HepG2 (cell line): Measurements from ENCODE around the gene SND1.

ENCODE experiments used
- SAP130 ChIP-seq: IDR thresholded peaks from 2 replicates; pipeline ENCODE4 v1.6.1; 2016; ENCODE audit warnings: low read depth
- ZSCAN29 ChIP-seq: sonication (generic); formaldehyde crosslinking; conservative IDR thresholded peaks from 2 replicates; pipeline ENCODE4 v1.4.0; 2020; ENCODE audit warnings: mild to moderate bottlenecking, missing genetic modification reagents

DNA sequence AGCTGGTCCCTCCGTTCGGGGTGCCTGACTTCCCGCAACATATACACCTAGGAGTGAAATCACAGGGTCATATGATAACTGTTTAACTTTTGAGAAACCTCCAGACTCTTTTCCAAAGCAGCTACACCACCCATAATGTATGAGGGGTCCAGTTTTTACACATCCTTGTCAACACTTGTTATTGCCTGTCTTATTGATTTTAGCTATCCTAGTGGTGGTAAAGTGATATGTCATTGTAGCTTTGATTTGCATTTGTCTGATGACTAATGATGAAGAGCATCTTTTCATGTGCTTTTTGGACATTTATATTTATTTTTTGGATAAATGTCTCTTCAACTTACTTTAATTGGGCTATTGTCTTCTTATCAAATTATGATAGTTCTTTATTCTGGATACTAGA lies 29.0 kb downstream of the SND1 start:
- no peak for TF ChIP-seq SAP130 (CRISPR knock-in tag)
- TF ChIP-seq ZSCAN29: no peak
